Activated T-cell treated with anti-CD3 and anti-CD28 coated beads, Interleukin-2, amount 50 U/mL, for 4 hours (primary cell): ENCODE results near the gene ERC1. TPM values are rescaled to one million over a fixed set of nuclear protein-coding genes. Genes with fewer than 3 reads are reported as not detected.

Experiments used
- ATAC-seq, 2 donors: fragments of 200-7000 bp; cut with Tn5 transposase; one replicate each; pipeline ENCODE4 v1.10.0; 2021
- DNase-seq: peaks from one replicate; pipeline ENCODE4 v3.0.0-alpha.2; 2020
- H3K27me3 Mint-ChIP-seq: one replicate; pipeline ENCODE4 v1.8.0; 2021; ENCODE audit warnings: low read depth, mixed read lengths
- H3K36me3 Mint-ChIP-seq: one replicate; pipeline ENCODE4 v1.8.0; 2022; ENCODE audit warnings: mixed read lengths; ENCODE audit not compliant: insufficient read depth
- H3K4me1 Mint-ChIP-seq: one replicate; pipeline ENCODE4 v1.8.0; 2021; ENCODE audit warnings: low read depth, mixed read lengths
- H3K4me3 Mint-ChIP-seq: one replicate; pipeline ENCODE4 v1.8.0; 2021; ENCODE audit warnings: mild to moderate bottlenecking, moderate library complexity, mixed read lengths
- H3K9me3 Mint-ChIP-seq: one replicate; pipeline ENCODE4 v1.8.0; 2021; ENCODE audit warnings: mixed read lengths
- total RNA-seq, 3 donors: library from RNA; stranded (reverse); gene quantifications; one replicate each; pipeline ENCODE4 v1.2.1, GENCODE V29; 2021

The ERC1 gene
- total RNA-seq, 3 donors from 2014 or later = 18.7 to 21.9 (median 20.6) TPM

GRCh38 chr12:1481326-1481725 is 490.3 kb downstream of the ERC1 start:
- peaks cover 10% of the 10 kb centered on the region for H3K36me3 Mint-ChIP-seq
- ATAC-seq (no peak), DNase-seq (no peak)
- no peaks in the 10 kb centered on the region for H3K27me3 Mint-ChIP-seq
- H3K4me3 Mint-ChIP-seq = no peak overlapping the region
- peaks cover 2% of the 10 kb centered on the region for H3K4me1 Mint-ChIP-seq
- no peaks in the 10 kb centered on the region for H3K9me3 Mint-ChIP-seq

- no peak for DNase-seq
- Mint-ChIP-seq H3K4me1 (peaks cover 4% of the 10 kb centered on the region), H3K9me3 (no peaks in the 10 kb centered on the region), H3K4me3 (no peak overlapping the region), H3K36me3 (peaks cover 10% of the 10 kb centered on the region), H3K27me3 (no peaks in the 10 kb centered on the region)
- no peak for ATAC-seq
Observed at GRCh38 chr12:1481906-1482305, 490.9 kb downstream of the ERC1 start.

GRCh38 chr12:1488908-1489381 is 497.9 kb downstream of the ERC1 start:
- Mint-ChIP-seq H3K36me3 (peaks cover 16% of the 10 kb centered on the region), H3K9me3 (no peaks in the 10 kb centered on the region), H3K4me1 (peaks cover 27% of the 10 kb centered on the region), H3K4me3 (peak overlapping the region; percentile 42), H3K27me3 (no peaks in the 10 kb centered on the region)
- peak; percentile 41 to 60 for ATAC-seq
- no peak for DNase-seq

- DNase-seq (no peak), ATAC-seq (no peak)
- Mint-ChIP-seq H3K9me3 (no peaks in the 10 kb centered on the region), H3K4me3 (no peak overlapping the region), H3K27me3 (no peaks in the 10 kb centered on the region), H3K4me1 (peaks cover 22% of the 10 kb centered on the region), H3K36me3 (peaks cover 18% of the 10 kb centered on the region)
Observed at GRCh38 chr12:1491983-1492697, 501.1 kb downstream of the ERC1 start.

- Mint-ChIP-seq H3K27me3 (no peaks in the 10 kb centered on the region), H3K4me1 (peaks cover 10% of the 10 kb centered on the region), H3K9me3 (no peaks in the 10 kb centered on the region), H3K4me3 (no peak overlapping the region), H3K36me3 (peaks cover 18% of the 10 kb centered on the region)
- no peak for DNase-seq
- ATAC-seq = no peak
Observed at GRCh38 chr12:1493781-1494565, 502.9 kb downstream of the ERC1 start.

- Mint-ChIP-seq H3K27me3 (no peaks in the 10 kb centered on the region), H3K9me3 (no peaks in the 10 kb centered on the region), H3K4me1 (peaks cover 3% of the 10 kb centered on the region), H3K4me3 (no peak overlapping the region), H3K36me3 (peaks cover 18% of the 10 kb centered on the region)
- no peak for ATAC-seq
- no peak for DNase-seq
Observed at GRCh38 chr12:1494856-1495255, 503.8 kb downstream of the ERC1 start.

GRCh38 chr12:1496162-1496900 is 505.3 kb downstream of the ERC1 start:
- DNase-seq = no peak
- Mint-ChIP-seq H3K27me3 (peaks cover 2% of the 10 kb centered on the region), H3K4me1 (no peaks in the 10 kb centered on the region), H3K9me3 (no peaks in the 10 kb centered on the region), H3K4me3 (no peak overlapping the region), H3K36me3 (peaks cover 12% of the 10 kb centered on the region)
- no peak for ATAC-seq

- DNase-seq = no peak
- H3K36me3 Mint-ChIP-seq = peaks cover 4% of the 10 kb centered on the region
- no peaks in the 10 kb centered on the region for H3K4me1 Mint-ChIP-seq
- no peaks in the 10 kb centered on the region for H3K9me3 Mint-ChIP-seq
- no peak for ATAC-seq
- H3K27me3 Mint-ChIP-seq = peaks cover 2% of the 10 kb centered on the region
- no peak overlapping the region for H3K4me3 Mint-ChIP-seq
Observed at GRCh38 chr12:1497161-1497560, 506.1 kb downstream of the ERC1 start.

- DNase-seq = no peak
- Mint-ChIP-seq H3K36me3 (peaks cover 4% of the 10 kb centered on the region), H3K27me3 (peaks cover 10% of the 10 kb centered on the region), H3K9me3 (no peaks in the 10 kb centered on the region), H3K4me3 (no peak overlapping the region), H3K4me1 (no peaks in the 10 kb centered on the region)
- no peak for ATAC-seq
Observed at GRCh38 chr12:1498199-1498740, 507.2 kb downstream of the ERC1 start.

GRCh38 chr12:1499351-1499750 is 508.3 kb downstream of the ERC1 start:
- H3K9me3 Mint-ChIP-seq = no peaks in the 10 kb centered on the region

GRCh38 chr12:1500095-1500801 is 509.2 kb downstream of the ERC1 start:
- Mint-ChIP-seq H3K4me3 (no peak overlapping the region), H3K36me3 (no peaks in the 10 kb centered on the region), H3K9me3 (no peaks in the 10 kb centered on the region), H3K27me3 (peaks cover 26% of the 10 kb centered on the region), H3K4me1 (peaks cover 10% of the 10 kb centered on the region)
- ATAC-seq (no peak), DNase-seq (no peak)

More at GRCh38 chr12:1499351-1499750, 508.3 kb downstream of the ERC1 start:
- no peak overlapping the region for H3K4me3 Mint-ChIP-seq
- DNase-seq (no peak), ATAC-seq (no peak)
- peaks cover 18% of the 10 kb centered on the region for H3K27me3 Mint-ChIP-seq
- no peaks in the 10 kb centered on the region for H3K36me3 Mint-ChIP-seq
- H3K4me1 Mint-ChIP-seq = peaks cover 4% of the 10 kb centered on the region

GRCh38 chr12:1501001-1501400 is 510.0 kb downstream of the ERC1 start:
- Mint-ChIP-seq H3K4me3 (no peak overlapping the region), H3K27me3 (peaks cover 29% of the 10 kb centered on the region), H3K36me3 (no peaks in the 10 kb centered on the region), H3K9me3 (no peaks in the 10 kb centered on the region), H3K4me1 (peaks cover 10% of the 10 kb centered on the region)
- DNase-seq (no peak), ATAC-seq (no peak)

- DNase-seq = no peak
- peaks cover 10% of the 10 kb centered on the region for H3K4me1 Mint-ChIP-seq
- no peaks in the 10 kb centered on the region for H3K9me3 Mint-ChIP-seq
- no peak overlapping the region for H3K4me3 Mint-ChIP-seq
- no peak for ATAC-seq
- H3K27me3 Mint-ChIP-seq = peaks cover 29% of the 10 kb centered on the region
- no peaks in the 10 kb centered on the region for H3K36me3 Mint-ChIP-seq
Observed at GRCh38 chr12:1501695-1502378, 510.8 kb downstream of the ERC1 start.
